Activated naive CD8-positive, alpha-beta T cell treated with anti-CD3 and anti-CD28 coated beads, Interleukin-2, amount 10 ng/mL, durations not matched to agents 7 days and 5 days (primary cell): ENCODE measurements around the gene CES3. TPM values are rescaled to one million over a fixed set of nuclear protein-coding genes. Genes with fewer than 3 reads are reported as not detected.

ENCODE experiments used
- ATAC-seq: fragments of 150-1000 bp; cut with Tn5 transposase; one replicate; pipeline ENCODE4 v1.10.0; 2021; ENCODE audit warnings: low read depth, moderate library complexity
- POLR2A ChIA-PET: fragments of 350-600 bp; sonication (Branson Sonifier 250); formaldehyde crosslinking; loops from one replicate; lab custom pipeline; 2021; ENCODE audit warnings: antibody characterized with exemption; lab: Charles Lee
- DNase-seq: peaks from one replicate; pipeline ENCODE4 v3.0.0; 2021
- H3K27ac Mint-ChIP-seq: one replicate; pipeline ENCODE4 v1.8.0; 2022; ENCODE audit warnings: mild to moderate bottlenecking, mixed read lengths
- H3K27me3 Mint-ChIP-seq: one replicate; pipeline ENCODE4 v1.8.0; 2022; ENCODE audit warnings: mild to moderate bottlenecking, moderate library complexity, mixed read lengths
- H3K36me3 Mint-ChIP-seq: one replicate; pipeline ENCODE4 v1.8.0; 2021; ENCODE audit warnings: mild to moderate bottlenecking, mixed read lengths
- H3K4me1 Mint-ChIP-seq: one replicate; pipeline ENCODE4 v1.8.0; 2021; ENCODE audit warnings: mixed read lengths
- H3K4me3 Mint-ChIP-seq: one replicate; pipeline ENCODE4 v1.8.0; 2022; ENCODE audit warnings: mild to moderate bottlenecking, moderate library complexity, mixed read lengths
- H3K9me3 Mint-ChIP-seq: one replicate; pipeline ENCODE4 v1.8.0; 2021; ENCODE audit warnings: mixed read lengths
- total RNA-seq, 2 experiments: library from RNA; stranded (reverse); gene quantifications; one replicate each; pipeline ENCODE4 v1.2.3, GENCODE V29; 2021

Gene CES3
- total RNA-seq, 2 experiments from 2014 or later = 4.8 to 8.3 TPM

DNA sequence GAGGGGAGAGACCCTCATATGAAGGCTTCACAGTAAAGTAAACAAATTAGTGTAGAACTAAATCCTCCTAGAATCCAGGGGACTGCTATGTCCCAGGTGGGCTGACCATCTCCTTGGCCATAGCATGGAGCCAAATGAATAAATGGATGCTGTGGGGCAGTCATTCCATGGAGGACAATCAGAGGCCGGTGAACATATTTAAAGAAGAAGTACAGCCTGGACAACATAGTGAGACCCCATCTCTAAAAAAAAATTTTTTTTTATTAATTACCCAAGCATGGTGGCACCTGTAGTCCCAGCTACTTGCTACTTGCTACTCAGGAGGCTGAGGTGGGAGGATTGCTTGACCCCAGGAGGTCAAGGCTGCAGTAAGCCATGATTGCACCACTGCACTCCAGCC is 62.6 kb downstream of the CES3 start:
- H3K27me3 Mint-ChIP-seq = peaks cover 6% of the 10 kb centered on the region
- no peak overlapping the region for H3K4me3 Mint-ChIP-seq
- POLR2A ChIA-PET = interaction anchor here (7.2 kb wide), 1 partner anchor 11 kb away, joined by 71 read pairs; no protein-coding TSS in a partner anchor
- no peaks in the 10 kb centered on the region for H3K9me3 Mint-ChIP-seq
- peaks cover 28% of the 10 kb centered on the region for H3K4me1 Mint-ChIP-seq
- no peak overlapping the region for H3K27ac Mint-ChIP-seq
- no peaks in the 10 kb centered on the region for H3K36me3 Mint-ChIP-seq
- no peak for DNase-seq
- no peak for ATAC-seq

Other genes starting within 250 kb of the CES3 start
- 10 to 100 TPM; 66.3 to 70.5 TPM for gene DYNC1LI2, start 209.7 kb upstream of the CES3 start, total RNA-seq
- not detected for gene TERB1, start 159.7 kb upstream of the CES3 start, total RNA-seq
- gene NAE1, start 130.3 kb upstream of the CES3 start, total RNA-seq = 10 to 100 TPM; 70.7 to 77.0 TPM
- not detected for gene CA7, start 116.9 kb upstream of the CES3 start, total RNA-seq
- 10 to 100 TPM; 26.6 TPM for gene PDP2, start 80.8 kb upstream of the CES3 start, total RNA-seq
- gene CDH16, start 42.4 kb upstream of the CES3 start, total RNA-seq = not detected
- under 1 TPM; 0.60 to 0.61 TPM for gene RRAD, start 35.7 kb upstream of the CES3 start, total RNA-seq
- 100 to 1,000 TPM in 1 of 2 experiments, 10 to 100 TPM in 1; 98.0 to 106 TPM for gene CIAO2B, start 26.9 kb upstream of the CES3 start, total RNA-seq
- 10 to 100 TPM; 45.4 to 46.4 TPM for gene CES2, start 25.8 kb upstream of the CES3 start, total RNA-seq
- gene CES4A, start 27.3 kb downstream of the CES3 start, total RNA-seq = 10 to 100 TPM; 16.2 to 17.5 TPM
- 100 to 1,000 TPM; 193 to 198 TPM for gene CBFB, start 67.9 kb downstream of the CES3 start, total RNA-seq
- 10 to 100 TPM; 16.6 to 17.3 TPM for gene PHAF1, start 148.7 kb downstream of the CES3 start, total RNA-seq
- gene B3GNT9, start 189.7 kb downstream of the CES3 start, total RNA-seq = 10 to 100 TPM in 1 of 2 experiments, 1 to 10 TPM in 1; 9.0 to 10.1 TPM
- 10 to 100 TPM; 77.3 to 81.7 TPM for gene TRADD, start 198.6 kb downstream of the CES3 start, total RNA-seq
- 10 to 100 TPM; 34.1 to 41.3 TPM for gene FBXL8, start 198.7 kb downstream of the CES3 start, total RNA-seq
- gene HSF4, start 203.5 kb downstream of the CES3 start, total RNA-seq = 10 to 100 TPM; 61.5 to 76.8 TPM
- 10 to 100 TPM; 17.7 to 18.6 TPM for gene NOL3, start 209.3 kb downstream of the CES3 start, total RNA-seq
- gene MATCAP1, start 222.7 kb downstream of the CES3 start, total RNA-seq = 10 to 100 TPM; 57.4 to 59.1 TPM
- not detected for gene EXOC3L1, start 228.9 kb downstream of the CES3 start, total RNA-seq
- gene E2F4, start 230.9 kb downstream of the CES3 start, total RNA-seq = 100 to 1,000 TPM; 105 to 114 TPM
- gene ELMO3, start 237.9 kb downstream of the CES3 start, total RNA-seq = 1 to 10 TPM; 7.6 to 9.4 TPM